CD4-positive, alpha-beta T cell (primary cell): ENCODE data around the gene U2AF2. TPM values are rescaled to one million over a fixed set of nuclear protein-coding genes. Genes with fewer than 3 reads are reported as not detected.

Experiments
- ATAC-seq: fragments of 200-7000 bp; cut with Tn5 transposase; one replicate; pipeline ENCODE4 v1.10.0; 2022; ENCODE audit warnings: mild to moderate bottlenecking; ENCODE audit not compliant: poor library complexity
- CTCF ChIA-PET: fragments of 350-600 bp; sonication (Branson Sonifier 250); formaldehyde crosslinking; loops from one replicate; lab custom pipeline; 2021; ENCODE audit warnings: antibody characterized with exemption, inconsistent platforms; lab: Charles Lee
- POLR2A ChIA-PET: fragments of 350-600 bp; sonication (Branson Sonifier 250); formaldehyde crosslinking; loops from one replicate; lab custom pipeline; 2021; ENCODE audit warnings: antibody characterized with exemption, inconsistent platforms; lab: Charles Lee
- DNase-seq, 14 experiments: peaks; one replicate each; pipeline ENCODE4 v3.0.0-alpha.2; 2013 to 2020; ENCODE audit warnings: mixed read lengths in 2 of 14
- H3K27ac ChIP-seq, 2 donors: one replicate each; pipeline versions ENCODE4 v1.5.1 to v1.7.0; 2013; ENCODE audit warnings: low read length in 2 of 2, low read depth in 1 of 2, mild to moderate bottlenecking in 1 of 2
- H3K27me3 ChIP-seq, 2 experiments: 1 replicate in 1 of 2; 2 replicates in 1 of 2; pipeline versions ENCODE4 v1.6.1 to v1.7.0; 2013; ENCODE audit warnings: low read length in 2 of 2, control low read depth in 1 of 2, mild to moderate bottlenecking in 1 of 2, moderate library complexity in 1 of 2; ENCODE audit not compliant: insufficient read depth in 2 of 2, control insufficient read depth in 1 of 2
- H3K36me3 ChIP-seq: one replicate; pipeline ENCODE4 v1.6.1; 2013; ENCODE audit warnings: low read length, control low read depth; ENCODE audit not compliant: insufficient read depth
- H3K4me1 ChIP-seq: one replicate; pipeline ENCODE4 v1.6.1; 2013; ENCODE audit warnings: low read length, control low read depth; ENCODE audit not compliant: insufficient read depth
- H3K4me3 ChIP-seq: one replicate; pipeline ENCODE4 v1.5.1; 2013; ENCODE audit warnings: mild to moderate bottlenecking, low read length, moderate library complexity
- H3K9me3 ChIP-seq, 2 experiments: 1 replicate in 1 of 2; 2 replicates in 1 of 2; pipeline versions ENCODE4 v1.6.1 to v1.7.0; 2013; ENCODE audit warnings: low read length in 2 of 2, mild to moderate bottlenecking in 2 of 2, control low read depth in 1 of 2, moderate library complexity in 1 of 2; ENCODE audit not compliant: control insufficient read depth in 1 of 2, insufficient read depth in 1 of 2
- H3K27ac Mint-ChIP-seq: one replicate; pipeline ENCODE4 v1.8.0; 2020; ENCODE audit warnings: mixed read lengths
- H3K27me3 Mint-ChIP-seq: one replicate; pipeline ENCODE4 v1.8.0; 2021; ENCODE audit warnings: mixed read lengths
- H3K36me3 Mint-ChIP-seq: one replicate; pipeline ENCODE4 v1.8.0; 2021; ENCODE audit warnings: low read depth, mixed read lengths
- H3K4me1 Mint-ChIP-seq: one replicate; pipeline ENCODE4 v1.8.0; 2021; ENCODE audit warnings: low read depth, mixed read lengths
- H3K4me3 Mint-ChIP-seq: one replicate; pipeline ENCODE4 v1.8.0; 2020; ENCODE audit warnings: mild to moderate bottlenecking, mixed read lengths
- H3K9me3 Mint-ChIP-seq: one replicate; pipeline ENCODE4 v1.8.0; 2020; ENCODE audit warnings: mixed read lengths
- intact Hi-C, 2 experiments: fragments of 100-400 bp; cut with DNase I in 1 of 2; cut with micrococcal nuclease in 1 of 2; formaldehyde crosslinking; loops; one replicate each; pipeline versions ENCODE4 v1.15.1 to v1.9.0; 2023 to 2025; cut with DNase I, micrococcal nuclease
- total RNA-seq, 174 experiments: library from RNA in 2 of 174; stranded (reverse) in 2 of 174; gene quantifications; one replicate each; pipeline ENCODE4 v1.2.3 and lab custom pipeline; 2021 to 2026
- TF ChIP-seq, protein P1 (sequence below): fragments of 200-600 bp; IDR thresholded peaks from one replicate; pipeline ENCODE4 v1.8.0; 2022; ENCODE audit warnings: antibody characterized with exemption, mild to moderate bottlenecking

Gene U2AF2
- total RNA-seq, 2 experiments from 2014 or later: 209 to 212 TPM

- Mint-ChIP-seq H3K27me3 (no peaks in the 10 kb centered on the region), H3K36me3 (peaks cover 25% of the 10 kb centered on the region), H3K4me3 (no peak overlapping the region), H3K9me3 (no peaks in the 10 kb centered on the region), H3K4me1 (peaks cover 21% of the 10 kb centered on the region), H3K27ac (no peak overlapping the region)
- TF ChIP-seq, protein P1, sequence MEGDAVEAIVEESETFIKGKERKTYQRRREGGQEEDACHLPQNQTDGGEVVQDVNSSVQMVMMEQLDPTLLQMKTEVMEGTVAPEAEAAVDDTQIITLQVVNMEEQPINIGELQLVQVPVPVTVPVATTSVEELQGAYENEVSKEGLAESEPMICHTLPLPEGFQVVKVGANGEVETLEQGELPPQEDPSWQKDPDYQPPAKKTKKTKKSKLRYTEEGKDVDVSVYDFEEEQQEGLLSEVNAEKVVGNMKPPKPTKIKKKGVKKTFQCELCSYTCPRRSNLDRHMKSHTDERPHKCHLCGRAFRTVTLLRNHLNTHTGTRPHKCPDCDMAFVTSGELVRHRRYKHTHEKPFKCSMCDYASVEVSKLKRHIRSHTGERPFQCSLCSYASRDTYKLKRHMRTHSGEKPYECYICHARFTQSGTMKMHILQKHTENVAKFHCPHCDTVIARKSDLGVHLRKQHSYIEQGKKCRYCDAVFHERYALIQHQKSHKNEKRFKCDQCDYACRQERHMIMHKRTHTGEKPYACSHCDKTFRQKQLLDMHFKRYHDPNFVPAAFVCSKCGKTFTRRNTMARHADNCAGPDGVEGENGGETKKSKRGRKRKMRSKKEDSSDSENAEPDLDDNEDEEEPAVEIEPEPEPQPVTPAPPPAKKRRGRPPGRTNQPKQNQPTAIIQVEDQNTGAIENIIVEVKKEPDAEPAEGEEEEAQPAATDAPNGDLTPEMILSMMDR: no peak
- ChIA-PET POLR2A (interaction anchor here (1.7 to 2.6 kb wide), 2 partner anchors 12 kb away, joined by 5 to 16 read pairs; partner anchors contain the start of gene ZNF865), CTCF (interaction anchor here (0.8 to 4.8 kb wide), 2 partner anchors 12 to 13 kb away, joined by 3 to 28 read pairs; partner anchors contain the start of gene ZNF865)
- no peaks in the 10 kb centered on the region for H3K9me3 ChIP-seq
- ATAC-seq (no peak), DNase-seq (no peak)
- peaks cover 32% of the 10 kb centered on the region for H3K36me3 ChIP-seq
- H3K27ac ChIP-seq: no peak overlapping the region
- no peak overlapping the region for H3K4me3 ChIP-seq
- peaks cover 18% of the 10 kb centered on the region for H3K4me1 ChIP-seq
- H3K27me3 ChIP-seq: no peaks in the 10 kb centered on the region
- intact Hi-C loops: no loop called here
Measured at GRCh38 chr19:55618426-55618825, 36.4 kb upstream of the U2AF2 start.

- peaks cover 34% of the 10 kb centered on the region for H3K36me3 Mint-ChIP-seq
- TF ChIP-seq, protein P1: no peak
- H3K27ac Mint-ChIP-seq: peak overlapping the region; percentile 61
- H3K9me3 Mint-ChIP-seq: no peaks in the 10 kb centered on the region
- peaks cover 24% of the 10 kb centered on the region for H3K4me1 ChIP-seq
- no peak overlapping the region for H3K4me3 Mint-ChIP-seq
- H3K9me3 ChIP-seq: no peaks in the 10 kb centered on the region
- no peak overlapping the region for H3K4me3 ChIP-seq
- H3K27me3 ChIP-seq: no peaks in the 10 kb centered on the region
- no peak for ATAC-seq
- peaks cover 30% of the 10 kb centered on the region for H3K4me1 Mint-ChIP-seq
- DNase-seq: no peak
- POLR2A ChIA-PET: interaction anchor here (2.6 kb wide), 1 partner anchor 13 kb away, joined by 16 read pairs; the partner anchor contains the start of gene ZNF865
- H3K27ac ChIP-seq: no peak overlapping the region
- CTCF ChIA-PET: interaction anchor here (0.8 to 4.8 kb wide), 2 partner anchors 12 to 13 kb away, joined by 3 to 28 read pairs; partner anchors contain the start of gene ZNF865
- intact Hi-C loops: no loop called here
- H3K36me3 ChIP-seq: peaks cover 32% of the 10 kb centered on the region
- H3K27me3 Mint-ChIP-seq: no peaks in the 10 kb centered on the region
Measured at GRCh38 chr19:55619286-55619685, 35.5 kb upstream of the U2AF2 start.

GRCh38 chr19:55620410-55621204, 34.2 kb upstream of the U2AF2 start:
- no peaks in the 10 kb centered on the region for H3K27me3 ChIP-seq
- Mint-ChIP-seq H3K4me1 (peaks cover 40% of the 10 kb centered on the region), H3K36me3 (peaks cover 39% of the 10 kb centered on the region), H3K4me3 (peak overlapping the region; percentile 38), H3K27ac (peak overlapping the region; percentile 61), H3K9me3 (no peaks in the 10 kb centered on the region), H3K27me3 (no peaks in the 10 kb centered on the region)
- DNase-seq (peak in 4 of 14 experiments; percentile 31 to 66 (median 50)), ATAC-seq (no peak)
- H3K27ac ChIP-seq: no peak overlapping the region
- no peaks in the 10 kb centered on the region for H3K9me3 ChIP-seq
- TF ChIP-seq, protein P1: no peak
- ChIA-PET CTCF (interaction anchor here (0.5 to 4.8 kb wide), 2 partner anchors 15 to 61 kb away, joined by 3 to 28 read pairs; partner anchors contain the start of gene ZNF865), POLR2A (interaction anchor here (1.5 to 2.6 kb wide), 2 partner anchors 14 to 21 kb away, joined by 7 to 16 read pairs; partner anchors contain the start of genes FIZ1, ZNF524 and ZNF865)
- H3K36me3 ChIP-seq: peaks cover 27% of the 10 kb centered on the region
- H3K4me3 ChIP-seq: no peak overlapping the region
- intact Hi-C loops: no loop called here
- peaks cover 35% of the 10 kb centered on the region for H3K4me1 ChIP-seq
